PC-9 (cell line): ENCODE results near the gene MRPS27.

ENCODE experiments used
- CTCF ChIP-seq: fragments of 200-600 bp; sonication (generic); conservative IDR thresholded peaks from 2 replicates; pipeline ENCODE4 v1.6.1; 2017; ENCODE audit warnings: mixed run types, antibody characterized with exemption, mild to moderate bottlenecking, moderate library complexity
- EZH2 ChIP-seq: fragments of 200-600 bp; sonication (generic); IDR thresholded peaks from 2 replicates; pipeline ENCODE4 v1.8.0; 2017; ENCODE audit warnings: antibody characterized with exemption, low read depth

- TF ChIP-seq CTCF (no peak), EZH2 (no peak)
Observed at GRCh38 chr5:72208324-72208926, 111.6 kb downstream of the MRPS27 start.
